Mucosa of descending colon (tissue), 3 donors: ENCODE measurements around the gene CCR5. TPM values are rescaled to one million over a fixed set of nuclear protein-coding genes. Genes with fewer than 3 reads are reported as not detected.

Experiments used
- ATAC-seq: fragments of 200-7000 bp; cut with Tn5 transposase; one replicate; pipeline ENCODE4 v1.9.1; 2020; ENCODE audit warnings: mild to moderate bottlenecking, moderate library complexity
- DNase-seq, 3 donors: peaks; one replicate each; pipeline ENCODE4 v3.0.0-alpha.2; 2020
- H3K36me3 ChIP-seq: fragments of 200-600 bp; one replicate; pipeline ENCODE4 v1.8.0; 2021; ENCODE audit warnings: low read depth, mild to moderate bottlenecking
- H3K4me1 ChIP-seq: fragments of 200-600 bp; one replicate; pipeline ENCODE4 v1.8.0; 2021; ENCODE audit warnings: low read depth, mild to moderate bottlenecking
- H3K4me3 ChIP-seq: fragments of 200-600 bp; one replicate; pipeline ENCODE4 v1.8.0; 2021; ENCODE audit warnings: mild to moderate bottlenecking
- H3K9me3 ChIP-seq: fragments of 200-600 bp; one replicate; pipeline ENCODE4 v1.8.0; 2021; ENCODE audit warnings: mild to moderate bottlenecking
- intact Hi-C, 2 donors: fragments of 100-400 bp; cut with DNase I in 1 of 2; cut with micrococcal nuclease in 1 of 2; formaldehyde crosslinking; loops; one replicate each; pipeline versions ENCODE4 v1.11.0 to v1.11.1; 2022; cut with DNase I, micrococcal nuclease
- total RNA-seq, 3 donors: library from RNA; stranded (reverse); fragmentation: NEBNext Ultra II Directional in 2 of 3; extraction: Animal tissue kit (Norgen Biotek cat#: 25700) in 2 of 3; gene quantifications; one replicate each; pipeline versions ENCODE4 v1.2.1 to v1.2.4, GENCODE V29; 2021 to 2023
- TF ChIP-seq, protein P1 (sequence below): fragments of 200-600 bp; IDR thresholded peaks from one replicate; pipeline ENCODE4 v1.8.0; 2022; ENCODE audit warnings: antibody characterized with exemption, mild to moderate bottlenecking
- donor health status: DM: no; HTN: no; CAD: no; lungs with moderate emphysema.
- donor health status: DM: no; HTN: no; CAD: no.
- donor health status: DM: no; HTN: yes; CAD: no.

Gene CCR5
- total RNA-seq, 3 donors from 2014 or later = 1.9 to 3.4 (median 2.4) TPM

DNA sequence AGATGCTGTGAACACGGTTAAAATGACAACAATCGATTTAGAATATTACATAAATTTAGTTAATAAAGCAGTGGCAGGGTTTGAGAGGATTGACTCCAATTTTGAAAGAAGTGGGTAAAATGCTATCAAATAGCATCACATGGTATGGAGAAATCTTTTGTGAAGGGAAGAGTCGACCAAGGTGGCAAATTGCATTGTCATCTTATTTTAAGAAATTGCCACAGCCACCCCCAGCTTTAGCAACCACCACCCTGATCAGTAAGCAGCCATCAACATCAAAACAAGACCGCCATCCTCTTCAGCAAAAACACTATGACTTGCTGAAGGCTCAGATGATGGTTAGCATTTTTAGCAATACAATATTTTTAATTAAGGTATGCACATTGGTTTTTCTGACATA, 5.7 kb upstream of the CCR5 start:
- DNase-seq (no peak), ATAC-seq (no peak)
- Histone ChIP-seq H3K4me3 (no peak overlapping the region), H3K9me3 (no peaks in the 10 kb centered on the region), H3K4me1 (no peaks in the 10 kb centered on the region), H3K36me3 (no peaks in the 10 kb centered on the region)
- intact Hi-C loops = loop anchor here in 1 of 2 donors (10.0 kb wide), 1 partner anchor 90 kb away; no protein-coding TSS in a partner anchor
- TF ChIP-seq, protein P1, sequence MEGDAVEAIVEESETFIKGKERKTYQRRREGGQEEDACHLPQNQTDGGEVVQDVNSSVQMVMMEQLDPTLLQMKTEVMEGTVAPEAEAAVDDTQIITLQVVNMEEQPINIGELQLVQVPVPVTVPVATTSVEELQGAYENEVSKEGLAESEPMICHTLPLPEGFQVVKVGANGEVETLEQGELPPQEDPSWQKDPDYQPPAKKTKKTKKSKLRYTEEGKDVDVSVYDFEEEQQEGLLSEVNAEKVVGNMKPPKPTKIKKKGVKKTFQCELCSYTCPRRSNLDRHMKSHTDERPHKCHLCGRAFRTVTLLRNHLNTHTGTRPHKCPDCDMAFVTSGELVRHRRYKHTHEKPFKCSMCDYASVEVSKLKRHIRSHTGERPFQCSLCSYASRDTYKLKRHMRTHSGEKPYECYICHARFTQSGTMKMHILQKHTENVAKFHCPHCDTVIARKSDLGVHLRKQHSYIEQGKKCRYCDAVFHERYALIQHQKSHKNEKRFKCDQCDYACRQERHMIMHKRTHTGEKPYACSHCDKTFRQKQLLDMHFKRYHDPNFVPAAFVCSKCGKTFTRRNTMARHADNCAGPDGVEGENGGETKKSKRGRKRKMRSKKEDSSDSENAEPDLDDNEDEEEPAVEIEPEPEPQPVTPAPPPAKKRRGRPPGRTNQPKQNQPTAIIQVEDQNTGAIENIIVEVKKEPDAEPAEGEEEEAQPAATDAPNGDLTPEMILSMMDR = no peak

DNA sequence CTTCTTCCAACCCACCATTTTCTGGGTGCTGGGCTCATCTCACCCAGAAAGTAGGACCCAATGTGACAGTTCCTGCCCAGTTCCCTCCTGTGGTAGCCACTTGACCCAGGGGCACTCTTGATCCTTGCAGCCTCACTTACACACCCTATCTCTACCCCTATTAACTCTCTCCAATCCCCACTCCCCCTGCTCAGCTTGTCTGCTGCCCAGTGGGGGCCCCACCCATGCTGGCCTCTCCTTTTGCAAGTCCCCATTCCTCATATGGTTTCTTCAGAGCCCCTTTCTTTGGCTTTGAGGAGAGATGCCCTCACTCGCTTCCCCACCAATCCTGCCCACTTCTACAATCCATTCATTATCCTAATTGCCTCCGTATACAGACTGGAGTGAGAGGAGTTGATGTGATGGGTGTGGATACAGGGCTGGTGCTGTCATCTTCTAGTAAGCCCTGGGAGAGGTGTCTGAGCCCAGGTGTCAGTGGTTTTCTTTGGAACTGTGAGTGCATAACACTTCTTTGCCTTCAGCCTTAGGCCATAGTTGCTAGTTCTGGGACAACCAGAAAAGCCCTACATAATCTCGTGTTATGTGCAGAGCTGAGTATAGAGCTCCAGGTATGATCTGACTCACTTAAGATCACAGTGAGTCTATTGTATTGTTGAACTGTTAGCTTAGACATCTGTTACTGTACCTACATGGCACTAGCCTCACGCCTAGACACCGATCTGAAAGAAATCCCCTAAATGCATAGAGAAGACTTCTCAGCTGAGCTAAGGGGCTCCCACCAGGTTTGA, 4.8 kb upstream of the CCR5 start:
- Histone ChIP-seq H3K9me3 (no peaks in the 10 kb centered on the region), H3K4me1 (no peaks in the 10 kb centered on the region), H3K36me3 (no peaks in the 10 kb centered on the region), H3K4me3 (no peak overlapping the region)
- no peak for DNase-seq
- intact Hi-C loops = loop anchor here in 1 of 2 donors (10.0 kb wide), 1 partner anchor 91 kb away; no protein-coding TSS in a partner anchor
- TF ChIP-seq, protein P1 = no peak
- ATAC-seq = no peak

DNA sequence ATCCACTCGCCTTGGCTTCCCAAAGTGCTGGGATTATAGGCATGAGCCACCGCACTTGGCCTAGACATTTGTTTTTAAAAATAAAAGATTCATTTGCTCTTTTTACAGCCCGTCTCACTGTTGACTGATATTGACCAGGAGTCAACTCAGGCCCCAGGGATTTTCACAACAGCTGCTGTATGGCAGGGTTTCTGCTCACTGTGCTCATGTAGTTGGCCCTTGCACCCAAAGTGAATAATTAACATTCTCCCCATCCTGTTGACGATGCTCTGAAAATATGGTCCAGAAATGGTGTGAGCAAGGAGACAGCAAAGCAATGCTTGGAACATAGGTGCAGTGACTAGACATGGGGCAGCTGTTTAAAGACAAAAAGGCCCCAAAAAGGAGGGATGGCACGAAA, 2.9 kb upstream of the CCR5 start:
- TF ChIP-seq, protein P1 = no peak
- ATAC-seq (no peak), DNase-seq (no peak)

DNA sequence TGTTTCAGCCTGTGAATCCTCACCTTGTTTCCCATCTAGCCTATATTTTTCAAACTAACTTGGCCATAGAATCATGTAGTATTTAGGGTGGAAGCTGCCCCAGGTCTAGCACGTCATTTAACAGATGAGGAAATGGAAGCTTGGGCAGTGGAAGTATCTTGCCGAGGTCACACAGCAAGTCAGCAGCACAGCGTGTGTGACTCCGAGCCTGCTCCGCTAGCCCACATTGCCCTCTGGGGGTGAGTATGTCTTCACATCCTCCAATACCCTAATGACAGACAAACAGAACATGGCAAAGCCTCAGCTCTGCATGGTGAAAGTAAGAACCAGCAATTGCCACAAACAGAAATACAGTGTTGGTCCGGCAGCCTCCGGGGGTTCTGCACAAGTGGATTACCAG, 2.2 kb upstream of the CCR5 start:
- no peaks in the 10 kb centered on the region for H3K9me3 ChIP-seq
- no peaks in the 10 kb centered on the region for H3K36me3 ChIP-seq
- no peaks in the 10 kb centered on the region for H3K4me1 ChIP-seq
- TF ChIP-seq, protein P1 = no peak
- peak; percentile 57 to 84 (median 63) for DNase-seq
- no peak overlapping the region for H3K4me3 ChIP-seq
- intact Hi-C loops = loop anchor here in 1 of 2 donors (10.0 kb wide), 1 partner anchor 94 kb away; no protein-coding TSS in a partner anchor
- ATAC-seq = peak; percentile 88

More for the DNA sequence above, 2.9 kb upstream of the CCR5 start:
- Histone ChIP-seq H3K4me3 (no peak overlapping the region), H3K36me3 (no peaks in the 10 kb centered on the region), H3K9me3 (no peaks in the 10 kb centered on the region), H3K4me1 (no peaks in the 10 kb centered on the region)
- intact Hi-C loops = loop anchor here in 1 of 2 donors (10.0 kb wide), 1 partner anchor 93 kb away; no protein-coding TSS in a partner anchor

DNA sequence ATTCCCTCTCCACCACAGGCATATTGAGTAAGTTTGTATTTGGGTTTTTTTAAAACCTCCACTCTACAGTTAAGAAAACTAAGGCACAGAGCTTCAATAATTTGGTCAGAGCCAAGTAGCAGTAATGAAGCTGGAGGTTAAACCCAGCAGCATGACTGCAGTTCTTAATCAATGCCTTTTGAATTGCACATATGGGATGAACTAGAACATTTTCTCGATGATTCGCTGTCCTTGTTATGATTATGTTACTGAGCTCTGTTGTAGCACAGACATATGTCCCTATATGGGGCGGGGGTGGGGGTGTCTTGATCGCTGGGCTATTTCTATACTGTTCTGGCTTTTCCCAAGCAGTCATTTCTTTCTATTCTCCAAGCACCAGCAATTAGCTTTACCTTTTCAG, 1.6 kb upstream of the CCR5 start:
- ATAC-seq (no peak), DNase-seq (no peak)
- TF ChIP-seq, protein P1 = no peak
- intact Hi-C loops = loop anchor here in 1 of 2 donors (10.0 kb wide), 1 partner anchor 94 kb away; no protein-coding TSS in a partner anchor
- Histone ChIP-seq H3K9me3 (no peaks in the 10 kb centered on the region), H3K4me1 (no peaks in the 10 kb centered on the region), H3K36me3 (no peaks in the 10 kb centered on the region), H3K4me3 (no peak overlapping the region)
